Inferior parietal cortex (tissue), 1 donor: ENCODE measurements around the gene BCAS3.

ENCODE experiments used
- DNase-seq: peaks from one replicate; pipeline ENCODE4 v3.0.0-alpha.2; 2016; ENCODE audit errors: extremely low spot score

Gene BCAS3

GRCh38 chr17:61251939-61252865 lies 574.6 kb downstream of the BCAS3 start:
- DNase-seq, result no peak

DNA sequence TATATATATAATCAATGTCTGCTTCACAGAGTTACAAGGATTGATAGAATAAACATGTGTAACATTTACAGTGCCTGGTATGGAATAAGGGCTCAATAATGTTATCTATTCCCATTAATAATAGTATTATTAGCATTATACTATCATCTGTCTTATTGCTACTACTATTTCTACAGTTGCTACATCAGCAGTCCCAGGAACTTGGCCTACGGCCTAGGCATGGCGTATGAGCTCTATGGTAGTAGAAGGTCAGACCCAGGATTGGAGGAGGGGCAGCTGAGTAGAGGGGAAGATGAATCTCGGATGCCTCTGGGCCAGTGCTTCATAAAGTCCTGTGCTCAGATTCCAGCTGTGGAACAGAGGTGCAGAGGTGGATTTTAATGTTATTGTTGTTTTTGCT lies 575.7 kb downstream of the BCAS3 start:
- no peak for DNase-seq

DNA sequence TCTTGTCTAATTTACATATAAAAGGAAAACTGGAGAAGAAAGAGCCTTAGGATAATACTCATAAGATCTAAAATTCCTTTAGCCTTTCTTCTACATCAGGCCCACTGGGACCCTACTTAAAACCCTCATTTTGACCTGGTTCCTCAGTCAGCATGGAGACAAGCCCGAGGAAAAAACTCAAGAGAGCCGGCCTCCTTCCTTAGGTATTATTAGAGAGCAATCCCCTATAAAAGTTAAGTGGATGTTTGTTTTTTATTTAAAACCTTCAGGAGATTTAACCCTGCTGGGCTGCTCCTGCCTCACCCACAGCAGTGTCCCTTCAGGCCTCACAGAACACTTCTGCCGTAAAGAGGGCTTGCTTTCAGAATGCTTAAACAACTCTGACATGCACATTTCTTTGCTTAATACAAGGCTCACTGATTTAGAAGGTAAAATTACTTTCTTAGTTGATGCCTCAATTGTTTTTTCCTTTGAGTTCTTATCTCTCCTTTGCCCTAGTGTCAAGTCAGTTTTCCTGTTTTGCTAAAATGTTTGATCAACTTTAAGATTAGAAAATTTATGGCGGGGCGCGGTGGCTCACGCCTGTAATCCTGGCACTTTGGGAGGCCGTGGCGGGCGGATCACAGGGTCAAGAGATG lies 576.4 kb downstream of the BCAS3 start:
- DNase-seq, result no peak

DNA sequence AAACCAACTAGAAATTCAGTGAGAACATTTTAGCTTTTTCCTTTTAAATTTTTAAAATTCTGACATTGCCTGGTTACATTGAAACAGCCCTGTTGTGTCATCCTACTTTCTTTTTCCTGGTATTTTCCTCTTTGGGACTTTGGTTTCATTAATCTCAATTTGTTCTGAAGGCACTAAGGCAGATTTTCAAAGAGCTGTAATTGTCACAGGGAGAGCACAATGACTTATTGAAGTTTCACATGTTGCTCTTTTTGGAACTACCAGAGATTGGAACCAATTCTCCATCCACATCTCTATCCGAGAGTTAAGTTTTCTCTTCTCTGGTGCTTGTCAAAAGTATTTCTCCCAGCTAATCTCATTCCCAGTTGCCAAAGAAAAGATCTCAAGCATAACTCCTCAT lies 577.3 kb downstream of the BCAS3 start:
- DNase-seq, result no peak

GRCh38 chr17:61255647-61256046 lies 578.0 kb downstream of the BCAS3 start:
- DNase-seq, result no peak

DNA sequence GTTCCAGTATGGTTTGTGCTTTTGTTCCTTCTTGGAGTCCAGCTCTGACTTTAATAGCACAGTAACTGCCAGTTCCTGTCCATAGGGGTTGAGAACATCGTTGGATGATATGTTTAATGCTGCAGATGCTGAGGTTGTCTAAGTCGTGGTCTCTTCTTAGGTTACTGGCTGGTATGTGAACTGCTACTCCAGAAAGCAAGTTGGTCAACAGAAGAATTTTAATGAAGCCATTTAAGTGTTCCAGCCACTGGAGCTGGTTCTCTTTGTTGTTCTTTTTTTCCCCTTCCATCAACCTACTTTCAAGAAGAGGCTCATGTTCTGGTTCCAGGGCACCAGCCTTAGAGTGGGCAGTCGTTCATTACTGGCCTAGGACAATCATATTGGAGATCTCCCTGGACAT lies 581.7 kb downstream of the BCAS3 start:
- DNase-seq, result no peak

GRCh38 chr17:61260071-61260797 lies 582.6 kb downstream of the BCAS3 start:
- DNase-seq, result no peak

DNA sequence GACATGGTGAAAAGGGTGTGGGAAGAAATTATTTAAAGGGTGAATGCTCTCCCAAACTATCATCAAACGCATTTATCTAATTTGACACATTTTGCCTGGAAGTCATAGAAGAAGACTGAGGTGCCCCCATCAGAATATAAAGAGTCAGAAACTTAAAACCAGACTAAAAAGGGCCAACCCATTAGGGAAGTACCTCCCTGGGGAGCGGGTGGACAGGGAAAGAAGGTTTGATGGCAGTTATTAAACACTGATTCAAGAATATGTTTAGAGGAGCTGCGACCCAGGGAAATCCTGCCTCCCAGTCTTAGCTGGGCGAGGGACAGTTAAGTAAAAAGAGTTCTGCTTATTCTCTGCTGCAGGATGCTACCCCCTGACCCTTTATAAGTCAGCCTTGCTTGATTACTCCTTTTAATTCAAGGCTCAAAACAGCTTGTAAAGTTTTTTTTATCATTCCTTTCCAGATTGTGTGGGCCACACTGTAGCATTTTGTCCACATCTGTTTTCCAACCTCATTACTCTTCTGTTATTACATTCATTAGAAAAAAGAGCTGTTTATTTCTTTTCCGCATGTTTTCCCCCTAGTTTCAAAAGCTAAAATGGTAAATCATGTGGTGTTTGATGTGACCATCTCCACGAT lies 583.5 kb downstream of the BCAS3 start:
- DNase-seq, result no peak

GRCh38 chr17:61265397-61265796 lies 587.7 kb downstream of the BCAS3 start:
- DNase-seq, result no peak

GRCh38 chr17:61267847-61268246 lies 590.2 kb downstream of the BCAS3 start:
- no peak for DNase-seq

GRCh38 chr17:61275395-61275794 lies 597.7 kb downstream of the BCAS3 start:
- DNase-seq, result no peak

GRCh38 chr17:61276806-61277205 lies 599.2 kb downstream of the BCAS3 start:
- no peak for DNase-seq

DNA sequence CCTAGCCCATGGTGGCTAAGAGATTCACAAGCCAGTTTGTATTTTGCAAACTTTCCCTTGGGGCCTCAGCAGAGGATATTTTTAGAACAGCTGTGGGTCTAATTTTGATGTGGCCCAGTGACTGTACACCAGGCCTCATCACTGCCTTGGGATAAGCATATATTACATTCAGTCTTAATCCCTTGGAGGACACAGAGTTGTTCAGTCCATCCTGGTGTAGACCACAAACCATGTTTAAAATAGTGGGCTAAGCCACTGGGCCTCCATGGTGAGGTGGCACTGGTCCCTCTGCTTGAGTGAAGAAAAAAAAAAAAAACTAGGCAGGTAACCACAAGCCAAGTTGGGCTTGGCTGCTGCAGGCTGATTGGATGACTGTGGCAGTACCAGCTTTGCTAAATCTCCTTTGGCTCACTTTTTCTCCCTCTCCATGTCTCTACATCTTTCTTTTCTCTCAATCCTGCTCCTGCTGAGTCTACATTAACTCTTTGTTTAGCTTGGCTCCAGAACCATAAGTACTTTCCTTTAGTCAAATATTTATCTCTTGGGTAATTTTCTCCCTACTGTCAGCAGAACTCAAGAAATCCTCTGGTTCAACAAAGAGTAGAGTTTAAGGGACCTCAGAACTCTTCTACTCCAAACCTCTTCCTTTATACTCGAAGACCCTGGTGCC lies 602.0 kb downstream of the BCAS3 start:
- DNase-seq, result no peak

GRCh38 chr17:61280338-61280737 lies 602.7 kb downstream of the BCAS3 start:
- DNase-seq, result no peak

DNA sequence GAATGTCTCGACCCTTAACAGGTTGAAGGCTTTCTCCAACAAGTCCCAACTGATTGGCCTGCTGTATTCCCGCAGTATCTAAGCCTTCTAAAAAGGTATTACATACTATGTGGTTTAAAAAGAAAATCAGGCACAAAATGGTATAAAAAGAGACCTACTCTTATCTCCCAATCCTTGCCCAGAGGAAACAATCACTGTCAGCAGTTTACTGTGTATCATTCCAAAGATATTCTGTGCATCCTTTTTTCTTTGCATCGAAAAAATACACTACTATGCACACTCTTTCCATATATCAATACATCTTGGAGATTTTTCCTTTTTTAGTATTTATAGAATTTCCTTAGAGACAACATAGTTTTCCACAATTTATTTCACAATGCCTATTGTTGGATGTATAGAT lies 603.2 kb downstream of the BCAS3 start:
- no peak for DNase-seq

GRCh38 chr17:61282377-61282776 lies 604.7 kb downstream of the BCAS3 start:
- DNase-seq, result no peak

DNA sequence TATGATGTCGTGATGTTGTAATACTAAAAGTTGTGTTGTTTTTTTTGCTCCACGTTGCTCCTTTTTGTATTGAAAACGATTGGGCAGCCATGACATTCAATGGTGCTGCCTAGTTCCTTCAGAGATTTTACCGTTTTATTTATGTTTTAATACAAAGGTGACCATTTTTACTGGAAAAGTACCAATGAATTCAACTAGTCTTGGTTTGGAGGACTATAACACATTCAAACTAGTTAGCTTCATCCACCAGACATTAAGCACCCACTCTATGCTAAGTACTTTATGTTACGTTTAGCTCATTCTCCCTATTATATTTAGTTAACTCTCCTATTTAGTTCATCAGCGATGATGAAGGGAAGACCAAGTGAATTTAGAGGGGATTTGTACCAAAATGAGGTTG lies 605.4 kb downstream of the BCAS3 start:
- no peak for DNase-seq

DNA sequence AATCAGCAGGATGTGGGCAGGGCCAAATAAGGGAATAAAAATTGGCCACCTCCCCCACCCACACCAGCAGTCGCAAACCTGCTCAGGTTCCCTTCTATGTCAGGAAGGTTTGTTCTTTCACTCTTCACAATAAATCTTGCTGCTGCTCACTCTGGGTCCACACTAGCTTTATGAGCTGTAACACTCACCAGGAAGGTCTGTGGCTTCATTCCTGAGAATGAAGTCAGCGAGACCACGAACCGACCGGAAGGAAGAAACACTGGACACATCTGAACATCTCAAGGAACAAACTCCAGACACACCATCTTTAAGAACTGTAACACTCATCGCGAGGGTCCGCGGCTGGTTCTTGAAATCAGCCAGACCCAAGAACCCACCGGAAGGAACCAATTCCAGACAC lies 606.5 kb downstream of the BCAS3 start:
- no peak for DNase-seq

GRCh38 chr17:61284746-61285145 lies 607.1 kb downstream of the BCAS3 start:
- no peak for DNase-seq

DNA sequence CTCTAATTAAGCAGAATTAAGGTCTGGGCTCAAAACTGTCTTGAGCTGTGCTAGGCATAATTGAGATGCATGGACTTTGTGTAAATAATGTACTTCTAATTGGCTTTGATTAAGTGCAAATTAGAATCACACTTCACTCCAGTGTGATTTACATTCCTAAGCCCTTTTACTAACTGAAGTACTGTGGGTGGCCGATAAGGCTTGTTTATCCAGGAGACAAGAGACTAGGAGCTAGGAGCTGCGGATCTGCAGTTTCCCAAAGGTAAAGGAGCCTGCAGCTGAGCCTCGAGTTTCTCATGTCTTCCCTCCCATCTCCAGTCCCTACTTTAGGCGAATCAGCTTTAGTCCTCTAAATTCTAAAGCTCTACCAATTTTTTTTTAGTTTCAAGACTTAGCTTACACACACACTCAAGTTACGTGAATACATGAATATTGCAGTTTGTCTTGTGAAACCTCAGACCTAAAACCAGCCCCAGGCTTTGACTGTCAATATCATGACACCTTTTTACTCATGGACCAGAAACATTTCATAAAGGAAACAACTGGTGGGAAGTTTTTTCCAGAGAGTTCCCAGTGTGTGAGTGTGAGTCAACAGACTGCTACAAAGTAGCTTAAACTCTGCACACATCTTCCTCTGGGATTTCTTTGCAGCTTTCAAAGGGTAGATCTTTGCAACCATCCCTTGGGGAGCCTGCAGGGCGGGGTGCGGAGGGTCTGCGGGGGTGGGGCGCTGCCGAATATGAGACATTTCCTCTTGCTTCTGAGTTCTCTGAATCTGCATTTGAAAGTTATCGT lies 608.1 kb downstream of the BCAS3 start:
- no peak for DNase-seq

DNA sequence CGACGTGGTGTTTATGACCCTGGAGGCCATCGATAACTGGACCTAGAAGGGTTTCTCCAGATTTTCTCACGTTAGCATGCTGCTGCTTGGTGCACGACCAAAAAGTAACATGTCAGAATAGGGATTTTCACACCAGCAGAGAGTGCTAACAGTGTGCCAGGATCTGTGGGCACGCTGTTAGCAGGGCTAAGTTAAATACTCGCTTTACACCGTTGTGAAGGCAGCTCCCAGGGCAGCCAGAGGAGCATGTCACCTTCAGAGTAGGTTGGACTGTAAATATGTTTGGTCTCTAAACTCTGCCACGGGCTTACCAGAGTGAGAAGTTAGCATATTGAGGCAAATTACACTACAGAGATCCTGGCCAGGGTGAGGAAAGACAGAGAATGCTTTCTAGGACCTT lies 608.8 kb downstream of the BCAS3 start:
- no peak for DNase-seq
